Panc1 (cell line): ENCODE results near the gene SPTLC2. TPM values are rescaled to one million over a fixed set of nuclear protein-coding genes. Genes with fewer than 3 reads are reported as not detected.
A peak's percentile ranks its signal among the peaks of the same experiment; 100 is the strongest.

ENCODE experiments used
- ATAC-seq: fragments of 200-7000 bp; cut with Tn5 transposase; 2 replicates; pipeline ENCODE4 v1.9.1; 2020; ENCODE audit warnings: mild to moderate bottlenecking, moderate library complexity
- BruUV-seq: library from RNA; stranded (reverse); fragments of 400-500 nt; replicated peaks from 2 replicates; lab custom pipeline; 2021; lab: Mats Ljungman, UMichigan
- CTCF ChIA-PET: fragments of 300-600 bp; sonication (Branson Sonifier 250); formaldehyde crosslinking; loops from one replicate; lab custom pipeline; 2022; ENCODE audit warnings: antibody characterized with exemption; lab: Charles Lee
- POLR2A ChIA-PET: fragments of 300-600 bp; sonication (Branson Sonifier 250); formaldehyde crosslinking; loops from one replicate; lab custom pipeline; 2022; ENCODE audit warnings: antibody characterized with exemption; lab: Charles Lee
- DNase-seq: peaks from one replicate; pipeline ENCODE4 v3.0.0-alpha.2; 2010; ENCODE audit warnings: low read depth, low spot score
- H3K27ac ChIP-seq: 2 replicates; pipeline ENCODE4 v1.5.1; 2011; ENCODE audit warnings: mild to moderate bottlenecking, low read length, inconsistent platforms
- H3K27me3 ChIP-seq: fragments of 200-500 bp; sonication (Bioruptor generic); 2 replicates; pipeline ENCODE4 v1.6.0; 2014; ENCODE audit warnings: low read length, inconsistent platforms; ENCODE audit not compliant: control insufficient read depth, insufficient read depth
- H3K36me3 ChIP-seq: fragments of 200-500 bp; sonication (Bioruptor generic); 2 replicates; pipeline ENCODE4 v1.5.1; 2014; ENCODE audit warnings: inconsistent platforms, mild to moderate bottlenecking, low read length, moderate library complexity; ENCODE audit not compliant: control insufficient read depth, insufficient read depth
- H3K4me1 ChIP-seq: 2 replicates; pipeline ENCODE4 v1.5.1; 2011; ENCODE audit warnings: inconsistent platforms, mild to moderate bottlenecking, low read length, moderate library complexity; ENCODE audit not compliant: control insufficient read depth, insufficient read depth
- H3K4me3 ChIP-seq, 2 experiments: 2 replicates each; pipeline ENCODE4 v1.5.1; 2011 to 2012; ENCODE audit warnings: low read depth in 2 of 2, low read length in 2 of 2, mild to moderate bottlenecking in 2 of 2, inconsistent platforms in 1 of 2, moderate library complexity in 1 of 2
- H3K9me3 ChIP-seq: fragments of 200-500 bp; sonication (Bioruptor generic); 2 replicates; pipeline ENCODE4 v1.5.1; 2014; ENCODE audit warnings: low read depth, mild to moderate bottlenecking, inconsistent platforms, low read length, moderate library complexity; ENCODE audit not compliant: control insufficient read depth, insufficient read depth
- CTCF ChIP-seq: fragments of 450-650 bp; IDR thresholded peaks from 2 replicates; pipeline ENCODE4 v1.5.1; 2017; ENCODE audit warnings: mild to moderate bottlenecking
- POLR2AphosphoS5 ChIP-seq: IDR thresholded peaks from 2 replicates; pipeline ENCODE4 v1.6.1; 2012; ENCODE audit warnings: mild to moderate bottlenecking, low read depth, low read length, moderate library complexity
- REST ChIP-seq, 2 experiments: IDR thresholded peaks; 2 replicates each; pipeline ENCODE4 v1.6.1; 2011 to 2012; ENCODE audit warnings: low read depth in 2 of 2, control low read depth in 1 of 2, low read length in 1 of 2, mild to moderate bottlenecking in 1 of 2, moderate library complexity in 1 of 2; ENCODE audit not compliant: insufficient read depth in 1 of 2
- SIN3A ChIP-seq: IDR thresholded peaks from 2 replicates; pipeline ENCODE4 v1.6.1; 2012; ENCODE audit warnings: low read depth, mild to moderate bottlenecking, low read length, moderate library complexity, borderline replicate concordance; ENCODE audit not compliant: insufficient read depth
- TCF7L2 ChIP-seq: IDR thresholded peaks from 2 replicates; pipeline ENCODE4 v1.6.1; 2011; ENCODE audit warnings: mild to moderate bottlenecking, low read depth, low read length, inconsistent platforms
- in situ Hi-C: cut with HindIII; loops from 2 replicates; pipeline ENCODE4 v1.10.0; 2016; ENCODE audit warnings: low sequenced_read_pairs, low pct_unique_long_range_greater_than_20kb
- intact Hi-C: fragments of 100-400 bp; cut with micrococcal nuclease; formaldehyde crosslinking; loops from one replicate; pipeline ENCODE4 v1.10.0; 2022; ENCODE audit not compliant: unreplicated experiment
- total RNA-seq: library from RNA; stranded (reverse); gene quantifications from one replicate; pipeline ENCODE4 v1.2.1, GENCODE V29; 2021; ENCODE audit not compliant: unreplicated experiment

The SPTLC2 gene
- total RNA-seq, 1 experiment from 2014 or later = 21.0 TPM

GRCh38 chr14:77475432-77476115, 140.9 kb downstream of the SPTLC2 start:
- no peaks in the 10 kb centered on the region for H3K9me3 ChIP-seq
- no peaks in the 10 kb centered on the region for H3K36me3 ChIP-seq
- ChIA-PET CTCF (no interaction called here), POLR2A (no interaction called here)
- no TSS peak for BruUV-seq
- H3K4me3 ChIP-seq = no peak overlapping the region
- peaks cover under 1% of the 10 kb centered on the region; the same call in 1 of the 2 replicates for H3K4me1 ChIP-seq
- no peak overlapping the region for H3K27ac ChIP-seq
- H3K27me3 ChIP-seq = no peaks in the 10 kb centered on the region
- in situ Hi-C loops (no loop called here), intact Hi-C loops (no loop called here)
- DNase-seq (no peak), ATAC-seq (0 out of 2 replicates have a peak, but pooled peaks have one; percentile 24)
- TF ChIP-seq REST (IDR thresholded peaks at IDR 0.05; ENCODE audit: insufficient read depth in 1 of 2, low read depth in 2 of 2, low read length in 1 of 2) (no peak), CTCF (no peak), POLR2AphosphoS5 (no peak), TCF7L2 (no peak), SIN3A (no peak)

DNA sequence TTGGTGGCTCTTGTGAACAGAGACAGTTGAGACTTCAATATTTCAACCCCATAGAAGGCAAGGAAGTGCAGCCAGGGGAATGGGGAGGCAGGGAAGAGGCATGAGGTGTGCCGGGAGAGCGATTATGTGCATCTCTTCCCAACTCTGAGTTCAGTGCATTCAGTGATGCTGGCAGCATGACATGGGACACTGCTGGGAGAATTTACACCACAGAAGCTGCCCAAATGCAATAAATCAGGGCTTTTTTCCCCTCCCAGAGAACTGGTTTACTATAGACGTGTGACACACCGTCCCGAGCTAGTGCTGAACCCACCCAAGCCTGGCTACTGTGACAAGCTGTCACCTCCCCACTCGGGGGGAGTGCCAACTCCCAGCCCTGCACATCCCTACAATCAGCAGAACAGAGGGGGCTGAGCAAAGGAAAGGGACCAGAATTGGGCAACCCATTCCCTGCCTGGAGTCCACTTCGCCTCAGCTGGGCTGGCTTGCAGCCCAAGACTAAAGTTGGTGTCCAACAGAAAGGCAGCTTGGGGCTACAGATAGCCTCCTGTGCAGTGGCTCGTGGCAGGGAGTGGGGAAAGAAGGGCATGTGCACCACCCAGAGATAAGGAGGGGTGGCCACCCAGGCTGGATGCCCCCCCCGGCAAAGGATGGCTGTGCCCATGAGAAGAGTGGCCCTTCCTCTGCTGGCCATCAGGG, 141.8 kb downstream of the SPTLC2 start:
- intact Hi-C loops (no loop called here), in situ Hi-C loops (no loop called here)
- Histone ChIP-seq H3K4me3 (no peak overlapping the region), H3K9me3 (no peaks in the 10 kb centered on the region), H3K4me1 (peaks cover 9% of the 10 kb centered on the region), H3K36me3 (no peaks in the 10 kb centered on the region), H3K27me3 (no peaks in the 10 kb centered on the region), H3K27ac (no peak overlapping the region)
- BruUV-seq = no TSS peak
- no peak for TF ChIP-seq TCF7L2
- no peak for TF ChIP-seq REST (IDR thresholded peaks at IDR 0.05; ENCODE audit: insufficient read depth in 1 of 2, low read depth in 2 of 2, low read length in 1 of 2)
- no peak for TF ChIP-seq POLR2AphosphoS5
- TF ChIP-seq CTCF = no peak
- no peak for TF ChIP-seq SIN3A
- no peak for DNase-seq
- no peak for ATAC-seq
- POLR2A ChIA-PET = interaction anchor here (0.6 kb wide), 1 partner anchor 22 kb away, joined by 13 read pairs; no protein-coding TSS in a partner anchor
- CTCF ChIA-PET = no interaction called here
